ENCODE results near the gene MECP2.

MECP2 gene

GRCh38 chrX:154019061-154019621 lies 78.4 kb downstream of the MECP2 start:
- no peak for DNase-seq (ENCODE audit: low read depth in 1 of 2, low spot score in 1 of 2)

DNA sequence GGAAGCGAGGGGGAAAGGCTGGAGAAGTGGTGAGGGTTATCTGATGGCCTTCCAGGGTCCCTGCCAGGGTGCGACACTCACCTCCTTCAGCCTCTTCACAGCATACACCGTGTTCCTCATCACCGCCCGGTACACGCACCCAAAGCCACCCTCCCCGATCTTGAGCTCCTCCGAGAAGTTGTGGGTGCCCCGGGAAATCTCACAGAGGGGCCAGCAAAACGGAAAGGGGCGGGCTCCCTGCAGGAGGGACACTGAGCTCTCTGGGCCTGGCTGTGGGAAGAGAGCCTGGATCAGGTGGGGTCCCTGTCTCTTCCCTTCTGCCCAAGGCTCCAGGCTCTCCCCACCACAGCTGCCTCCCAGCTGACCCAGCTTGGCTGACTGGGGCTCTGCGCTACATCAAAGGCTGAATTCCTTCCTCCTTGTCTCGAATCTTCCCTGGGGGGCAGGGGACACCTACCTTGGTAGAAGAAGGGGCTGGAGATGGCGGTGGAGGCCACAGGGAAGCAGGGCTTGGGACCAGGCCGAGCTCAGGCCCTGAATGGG lies 78.9 kb downstream of the MECP2 start:
- DNase-seq (ENCODE audit: low read depth in 1 of 2, low spot score in 1 of 2): no peak

- DNase-seq (ENCODE audit: low read depth in 1 of 2, low spot score in 1 of 2): no peak
Observed at GRCh38 chrX:154017766-154018517, 79.6 kb downstream of the MECP2 start.

DNA sequence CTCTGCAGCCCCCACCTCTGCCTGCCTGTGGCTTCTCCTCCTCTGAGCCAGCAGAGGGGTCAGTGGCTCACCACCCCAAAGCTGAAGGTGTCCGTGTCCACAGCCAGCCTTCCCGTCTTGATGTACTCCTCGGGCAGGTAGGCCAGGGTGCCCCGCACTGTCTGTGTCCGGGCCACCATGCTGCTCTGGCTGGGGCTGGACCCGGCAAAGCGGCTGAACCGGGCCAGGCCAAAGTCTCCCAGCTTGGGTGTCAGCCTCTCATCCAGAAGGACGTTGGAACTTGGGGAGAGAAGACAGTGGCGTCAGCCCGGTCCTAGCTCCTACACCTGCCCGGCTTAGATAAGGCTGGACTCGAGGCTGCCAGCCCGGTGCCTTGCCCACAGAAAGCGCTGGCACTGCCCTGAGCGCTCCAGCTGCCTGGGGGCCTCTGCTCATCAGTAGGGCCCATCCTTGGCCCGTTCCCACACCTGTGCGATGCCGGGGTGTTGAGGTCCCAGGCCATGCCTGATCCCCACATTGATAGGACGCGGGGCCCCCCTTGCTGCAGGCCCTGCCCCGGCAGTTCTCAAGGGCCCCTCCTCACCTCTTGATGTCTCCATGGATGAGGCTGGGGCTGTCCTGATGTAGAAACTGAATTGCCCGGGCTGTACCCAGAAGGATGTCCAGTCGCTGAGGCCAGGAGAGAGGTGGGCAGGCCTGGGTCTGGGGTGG lies 81.0 kb downstream of the MECP2 start:
- DNase-seq (ENCODE audit: low read depth in 1 of 2, low spot score in 1 of 2): no peak

GRCh38 chrX:154015581-154016264 lies 81.8 kb downstream of the MECP2 start:
- DNase-seq (ENCODE audit: low read depth in 1 of 2, low spot score in 1 of 2): no peak

- DNase-seq (ENCODE audit: low read depth in 1 of 2, low spot score in 1 of 2): no peak
Observed at GRCh38 chrX:154014429-154015380, 82.8 kb downstream of the MECP2 start.

- DNase-seq (ENCODE audit: low read depth in 1 of 2, low spot score in 1 of 2): peak in 1 of 2 donors; percentile 28
Observed at GRCh38 chrX:154013614-154014360, 83.7 kb downstream of the MECP2 start.

- DNase-seq (ENCODE audit: low read depth in 1 of 2, low spot score in 1 of 2): no peak
Observed at GRCh38 chrX:154013001-154013421, 84.5 kb downstream of the MECP2 start.

- no peak for DNase-seq (ENCODE audit: low read depth in 1 of 2, low spot score in 1 of 2)
Observed at GRCh38 chrX:154012336-154012991, 85.1 kb downstream of the MECP2 start.

DNA sequence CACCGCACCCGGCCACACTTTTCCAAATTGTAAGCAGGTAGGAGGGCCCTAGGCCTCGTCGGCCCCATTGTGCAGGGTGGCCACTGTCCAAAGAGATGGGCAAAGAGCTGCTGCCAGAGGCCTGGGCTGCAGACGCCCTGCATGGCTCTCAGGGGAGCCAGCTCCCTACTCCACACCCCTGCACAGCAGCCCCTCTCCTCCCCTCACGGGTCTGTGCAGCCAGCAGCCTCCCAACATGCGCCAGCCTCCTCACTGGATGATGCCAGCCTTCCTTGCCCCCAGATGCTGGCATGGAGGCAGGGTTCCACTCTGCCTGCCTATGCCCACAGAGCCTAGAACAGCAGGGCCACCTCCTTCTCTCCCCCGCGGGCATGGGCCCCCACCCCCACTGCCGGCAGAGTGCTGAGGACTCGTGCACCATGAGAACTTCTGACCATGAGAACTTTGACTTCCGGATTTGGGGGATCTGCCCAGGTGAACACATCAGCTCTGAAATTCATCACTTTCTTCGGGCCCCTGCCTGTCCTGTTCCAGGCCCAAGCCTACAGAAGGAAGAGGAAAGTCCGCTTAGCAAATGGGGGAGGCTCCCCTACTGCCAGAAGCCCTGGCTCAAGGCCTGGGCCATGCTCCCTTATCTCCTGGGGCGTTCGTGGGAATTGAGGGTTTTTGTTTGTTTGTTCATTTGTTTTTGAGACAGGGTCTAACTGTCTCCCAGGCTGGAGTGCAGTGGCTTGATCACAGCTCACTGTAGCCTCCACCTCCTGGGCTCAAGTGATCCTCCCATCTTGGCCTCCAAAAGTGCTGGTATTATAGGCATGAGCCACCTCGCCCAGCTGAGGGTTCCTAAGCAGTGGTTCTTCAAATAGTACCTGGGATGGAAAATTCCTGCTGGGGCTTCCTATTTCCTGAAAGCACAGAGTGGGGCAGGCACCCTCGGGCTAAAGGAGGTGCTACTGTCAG lies 85.9 kb downstream of the MECP2 start:
- DNase-seq (ENCODE audit: low read depth in 1 of 2, low spot score in 1 of 2): no peak

DNA sequence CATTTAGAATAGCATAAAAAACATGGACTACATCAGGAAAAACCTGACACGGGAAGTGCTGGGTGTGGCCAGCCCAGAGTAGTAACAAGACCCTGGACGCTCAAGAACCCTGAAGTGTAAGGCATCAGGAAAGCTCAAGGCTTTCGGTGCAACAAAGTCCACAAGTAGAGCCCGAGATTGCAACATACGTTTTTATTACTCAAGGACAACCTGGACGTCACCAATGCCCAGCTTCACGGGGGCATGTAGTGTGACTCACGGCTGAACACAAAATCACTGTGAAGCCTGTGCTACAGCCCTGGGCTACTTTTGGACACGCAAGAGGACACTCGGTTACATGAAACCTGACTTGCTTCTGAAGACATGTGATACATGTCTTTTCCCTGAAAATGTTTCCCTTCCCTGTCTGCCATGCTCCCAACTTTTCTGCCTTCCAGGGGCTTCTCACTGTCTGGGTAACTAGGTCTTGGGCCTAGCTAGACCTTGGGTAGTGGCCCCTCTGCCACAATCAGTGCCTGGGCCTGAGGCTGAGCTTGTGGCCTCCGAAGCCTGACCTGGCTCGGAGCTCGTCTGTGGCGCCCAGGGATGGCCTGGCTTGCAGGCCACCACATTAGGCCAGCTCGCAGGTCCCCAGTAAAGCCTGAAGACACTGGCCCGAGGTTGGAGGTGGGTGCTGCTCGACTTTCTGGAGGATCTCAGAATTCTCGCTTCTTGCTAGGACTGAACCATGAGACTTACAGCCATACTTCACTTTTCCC lies 87.0 kb downstream of the MECP2 start:
- DNase-seq (ENCODE audit: low read depth in 1 of 2, low spot score in 1 of 2): no peak

DNA sequence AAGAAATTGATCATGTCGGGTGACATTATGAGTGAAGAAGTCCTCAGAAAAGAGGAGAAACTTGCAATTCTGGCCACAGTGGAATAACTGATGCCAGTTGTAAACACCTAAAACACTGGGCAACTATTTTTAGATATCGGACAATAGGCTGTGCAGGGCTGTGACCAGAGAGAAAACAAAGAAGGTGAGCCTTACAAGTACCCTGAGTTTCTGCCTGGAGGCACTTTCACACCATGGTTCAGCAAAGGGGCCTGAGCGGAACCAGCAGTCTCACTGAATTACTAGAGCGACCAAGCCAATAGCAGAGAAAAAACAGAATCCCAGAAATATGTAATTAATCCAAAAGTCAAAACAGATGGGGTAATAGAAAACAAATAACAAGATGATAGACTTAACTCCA lies 89.0 kb downstream of the MECP2 start:
- DNase-seq (ENCODE audit: low read depth in 1 of 2, low spot score in 1 of 2): no peak

DNA sequence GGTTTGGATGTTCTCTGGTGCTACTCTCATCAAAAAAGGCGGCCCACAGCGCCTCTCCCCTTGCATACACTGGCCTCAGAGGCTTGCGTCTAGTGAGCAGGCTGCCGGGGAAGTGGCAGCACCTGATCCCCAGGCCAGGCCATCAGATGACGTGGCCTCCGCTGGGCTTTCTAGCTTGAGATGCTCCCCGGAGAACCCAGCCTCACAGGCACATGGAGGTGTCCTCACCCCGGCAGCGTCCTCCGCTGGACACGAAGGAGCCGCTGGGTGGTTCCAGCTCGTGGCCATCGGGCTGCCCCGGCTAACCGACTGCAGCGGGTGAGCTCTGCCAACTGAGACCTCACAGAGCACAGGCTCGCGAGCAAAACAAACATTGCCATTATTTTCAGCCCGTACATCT lies 90.6 kb downstream of the MECP2 start:
- no peak for DNase-seq (ENCODE audit: low read depth in 1 of 2, low spot score in 1 of 2)

- DNase-seq (ENCODE audit: low read depth in 1 of 2, low spot score in 1 of 2): no peak
Observed at GRCh38 chrX:154004315-154004714, 93.2 kb downstream of the MECP2 start.

DNA sequence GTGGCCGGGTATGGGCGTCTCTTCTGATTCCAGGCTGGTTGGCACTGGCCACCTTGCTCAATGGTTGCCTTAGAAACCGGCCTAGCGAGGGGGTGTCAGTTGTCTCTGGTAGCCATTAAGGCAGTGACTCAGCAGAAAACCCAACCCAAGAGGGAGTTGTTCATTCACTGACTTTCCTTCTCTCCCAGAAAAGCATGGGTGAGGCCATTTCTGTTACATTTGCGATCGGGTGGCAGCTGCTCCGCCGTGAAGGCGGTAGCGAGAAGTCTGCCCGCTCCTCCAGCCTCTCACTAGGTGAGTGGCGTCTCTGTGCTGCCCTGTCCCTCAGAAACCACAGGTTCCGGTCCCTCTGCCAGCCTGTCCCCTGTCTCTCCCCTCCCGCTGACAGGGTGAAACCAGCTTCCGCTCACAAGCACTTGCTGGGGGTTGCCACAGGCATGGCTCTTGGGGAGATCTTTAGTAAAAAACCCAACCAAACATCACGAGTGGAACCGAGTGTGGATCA lies 95.2 kb downstream of the MECP2 start:
- DNase-seq (ENCODE audit: low read depth in 1 of 2, low spot score in 1 of 2): no peak

DNA sequence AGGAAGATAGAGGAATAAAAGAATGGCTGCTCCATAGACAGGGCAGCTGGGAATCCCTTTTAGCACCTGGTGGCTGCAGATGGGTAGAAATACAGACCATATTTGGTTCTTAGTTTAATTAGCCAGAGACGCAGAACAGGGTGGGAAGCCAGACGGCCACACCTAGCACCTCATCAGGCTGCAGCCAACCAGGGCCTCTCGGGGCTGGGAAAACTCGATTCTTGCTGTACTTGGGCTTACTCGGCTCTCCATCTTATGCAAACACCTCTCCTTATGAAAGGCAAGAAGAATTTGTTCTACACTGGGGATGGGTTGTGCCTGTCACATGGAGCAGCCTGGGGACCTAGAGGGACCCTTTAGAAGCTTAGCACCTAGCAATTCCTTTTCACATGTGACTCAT lies 97.5 kb downstream of the MECP2 start:
- no peak for DNase-seq (ENCODE audit: low read depth in 1 of 2, low spot score in 1 of 2)

Measured in activated CD4-positive, alpha-beta T cell treated with anti-CD3 and anti-CD28 coated beads, Interleukin-2, amount 50 U/mL, for 24 hours (primary cell).